ENCODE measurements around the gene NCKAP5.

The NCKAP5 gene

DNA sequence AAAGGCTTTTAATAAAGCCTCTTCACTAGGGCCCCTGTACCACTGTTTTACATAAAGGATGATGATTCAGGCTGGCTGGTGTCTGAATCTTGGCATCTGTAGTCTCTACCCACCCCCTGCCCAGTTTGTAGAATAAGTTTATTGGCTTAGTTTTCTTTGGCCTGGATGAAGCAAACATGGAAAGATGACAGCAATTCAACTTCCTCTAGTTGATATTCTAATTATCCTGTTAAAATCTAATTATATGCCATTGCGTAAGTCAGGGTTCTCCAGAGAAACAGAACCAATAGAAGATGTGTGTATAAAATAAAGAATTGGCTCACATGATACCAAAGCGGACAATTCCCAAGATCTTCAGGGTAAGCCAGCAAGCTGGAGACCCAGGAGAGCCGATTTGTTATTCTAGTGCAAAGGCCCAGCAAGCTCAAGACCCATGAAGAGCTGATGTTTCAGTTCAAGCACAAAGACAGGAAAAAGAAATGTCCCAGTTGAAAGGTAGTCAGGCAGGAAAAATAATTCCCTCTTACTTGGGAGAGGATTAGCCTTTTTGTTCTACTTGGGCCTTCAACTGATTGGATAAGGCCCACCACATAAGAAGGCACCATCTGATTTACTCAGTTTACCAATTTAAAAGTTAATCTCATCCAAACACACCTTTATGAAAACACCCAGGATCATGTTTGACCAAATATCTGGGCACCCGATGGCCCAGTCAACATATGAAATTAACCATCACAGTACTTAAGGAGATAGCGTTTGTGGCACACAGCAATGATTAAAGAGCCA, 815.6 kb downstream of the NCKAP5 start:
- DNase-seq (ENCODE audit: low spot score): no peak

- DNase-seq (ENCODE audit: low spot score): no peak
Measured at GRCh38 chr2:132751836-132752235, 816.4 kb downstream of the NCKAP5 start.

GRCh38 chr2:132750606-132751005, 817.7 kb downstream of the NCKAP5 start:
- DNase-seq (ENCODE audit: low spot score): no peak

GRCh38 chr2:132747046-132747445, 821.2 kb downstream of the NCKAP5 start:
- DNase-seq (ENCODE audit: low spot score): no peak

DNA sequence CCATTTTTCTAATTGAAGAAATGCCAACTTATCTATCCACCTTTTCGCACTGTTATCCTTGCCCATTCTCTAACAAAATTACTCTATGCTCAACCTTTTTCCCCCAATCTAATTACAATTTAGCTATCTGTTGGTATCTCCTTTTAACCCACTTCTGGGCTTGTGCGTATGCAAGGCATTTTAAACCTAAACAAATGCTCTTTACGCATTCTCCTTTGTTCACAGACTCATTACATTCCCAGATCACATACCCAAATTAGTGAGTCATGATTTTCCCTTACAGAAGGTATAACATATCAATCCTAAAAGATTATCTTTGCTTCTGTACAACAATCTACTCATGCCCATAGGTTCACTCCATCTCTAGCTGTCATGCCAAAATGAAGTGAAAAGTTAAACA, 826.5 kb downstream of the NCKAP5 start:
- no peak for DNase-seq (ENCODE audit: low spot score)

DNA sequence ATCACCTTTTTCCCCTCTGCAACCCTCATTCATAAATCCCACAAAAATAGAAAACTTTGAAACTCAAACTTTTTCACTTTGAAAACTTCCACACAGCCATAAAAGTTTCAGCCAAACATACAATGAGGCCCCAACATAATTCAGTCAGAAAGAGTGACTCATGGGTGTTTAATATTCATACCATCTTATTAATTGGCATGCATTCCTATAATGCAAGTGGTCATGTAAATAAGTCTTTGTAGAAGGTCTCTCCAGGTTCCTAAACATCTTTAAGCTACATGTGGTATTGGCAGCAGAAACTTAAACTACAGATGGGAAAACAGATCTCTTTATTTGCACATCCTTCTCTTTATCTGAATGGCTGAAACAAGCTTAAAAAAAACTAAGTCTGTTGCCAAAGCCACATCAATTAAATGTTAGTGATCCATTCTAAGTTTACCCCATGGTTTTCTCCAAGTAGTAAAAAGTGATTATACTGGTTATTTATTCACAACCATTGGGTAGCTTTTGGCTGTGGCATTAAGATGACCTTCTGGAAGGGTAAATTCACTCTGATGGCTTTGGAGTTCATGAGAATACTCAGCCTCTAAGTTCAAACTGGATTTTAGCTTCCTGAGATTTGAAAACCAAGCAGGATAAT, 828.1 kb downstream of the NCKAP5 start:
- DNase-seq (ENCODE audit: low spot score): no peak

DNA sequence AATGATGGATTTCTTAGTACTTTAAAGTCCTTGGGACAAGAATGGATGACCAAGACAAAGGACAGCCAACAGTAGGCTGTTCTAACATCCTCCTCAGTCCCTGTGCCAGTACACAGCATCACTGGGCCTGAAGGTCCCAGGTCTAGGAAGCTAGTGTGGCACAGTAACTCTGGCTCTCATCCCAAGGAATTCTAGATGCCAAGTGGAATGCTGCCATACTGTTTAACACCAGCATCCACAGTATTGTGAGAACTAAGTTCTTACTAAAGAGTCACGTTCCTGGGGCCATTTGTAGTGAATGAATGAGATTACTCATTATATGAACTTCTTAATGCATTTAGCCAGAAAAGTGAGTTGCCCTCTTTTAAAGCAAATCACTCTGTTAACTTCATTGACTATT, 830.0 kb downstream of the NCKAP5 start:
- no peak for DNase-seq (ENCODE audit: low spot score)

- no peak for DNase-seq (ENCODE audit: low spot score)
Measured at GRCh38 chr2:132736059-132736458, 832.2 kb downstream of the NCKAP5 start.

DNA sequence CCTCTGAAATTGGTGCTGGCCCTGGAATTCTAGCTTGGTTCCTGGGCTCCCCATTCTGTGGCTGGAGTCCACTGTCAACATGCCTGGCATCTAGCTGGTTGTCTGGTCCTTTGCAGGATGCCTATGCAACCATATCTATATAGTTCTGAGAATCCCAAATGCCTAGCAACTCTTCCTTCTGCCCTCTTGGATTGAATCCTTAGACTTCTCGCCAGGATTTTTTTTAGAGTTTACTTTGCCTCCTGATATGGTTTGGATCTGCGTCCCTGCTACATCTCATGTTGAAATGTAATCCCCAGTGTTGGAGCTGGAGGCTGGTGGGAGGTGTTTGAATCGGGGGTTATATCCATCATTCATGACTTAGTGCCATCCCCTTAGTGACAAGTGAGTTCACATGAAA, 833.3 kb downstream of the NCKAP5 start:
- DNase-seq (ENCODE audit: low spot score): no peak

- no peak for DNase-seq (ENCODE audit: low spot score)
Measured at GRCh38 chr2:132733094-132733493, 835.2 kb downstream of the NCKAP5 start.

DNA sequence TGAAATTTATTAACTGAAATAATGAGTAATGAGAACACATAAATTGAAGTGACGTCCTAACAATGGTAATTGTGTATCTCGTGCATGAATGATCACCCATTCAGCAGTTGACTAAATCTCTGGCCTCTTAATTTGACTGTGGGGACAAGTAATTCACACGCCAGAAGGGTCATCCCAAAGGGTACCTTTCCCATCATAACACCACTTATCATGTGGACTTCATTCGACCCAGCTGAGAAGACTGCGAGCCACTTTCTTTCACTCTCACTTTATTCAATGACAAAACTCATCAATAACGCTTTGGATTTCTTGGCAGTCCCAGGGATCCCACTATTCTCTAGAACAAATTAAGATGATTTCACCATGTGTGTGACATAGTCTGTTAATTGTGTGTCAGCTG, 835.6 kb downstream of the NCKAP5 start:
- no peak for DNase-seq (ENCODE audit: low spot score)

GRCh38 chr2:132731441-132731840, 836.8 kb downstream of the NCKAP5 start:
- DNase-seq (ENCODE audit: low spot score): no peak

GRCh38 chr2:132730611-132731010, 837.7 kb downstream of the NCKAP5 start:
- no peak for DNase-seq (ENCODE audit: low spot score)

DNA sequence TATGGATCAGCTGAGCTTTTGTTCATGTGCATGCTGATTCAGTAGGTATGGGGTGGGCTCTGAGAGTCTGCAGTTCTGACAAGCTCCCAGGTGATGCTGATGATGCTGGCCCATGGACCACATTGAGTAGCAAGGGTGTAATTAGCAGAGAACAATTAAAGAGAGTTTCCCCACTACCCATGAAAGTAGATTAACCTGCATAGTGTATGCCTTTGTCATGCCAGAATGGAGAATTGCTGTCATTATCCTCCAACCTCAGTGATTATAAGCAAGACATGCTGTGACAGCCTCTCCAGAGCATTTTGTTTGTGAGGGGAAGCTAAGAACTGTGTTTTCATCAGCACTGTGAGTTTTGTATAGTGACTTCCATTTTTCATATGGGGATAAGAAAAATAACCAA, 838.7 kb downstream of the NCKAP5 start:
- no peak for DNase-seq (ENCODE audit: low spot score)

GRCh38 chr2:132726155-132726554, 842.1 kb downstream of the NCKAP5 start:
- no peak for DNase-seq (ENCODE audit: low spot score)

DNA sequence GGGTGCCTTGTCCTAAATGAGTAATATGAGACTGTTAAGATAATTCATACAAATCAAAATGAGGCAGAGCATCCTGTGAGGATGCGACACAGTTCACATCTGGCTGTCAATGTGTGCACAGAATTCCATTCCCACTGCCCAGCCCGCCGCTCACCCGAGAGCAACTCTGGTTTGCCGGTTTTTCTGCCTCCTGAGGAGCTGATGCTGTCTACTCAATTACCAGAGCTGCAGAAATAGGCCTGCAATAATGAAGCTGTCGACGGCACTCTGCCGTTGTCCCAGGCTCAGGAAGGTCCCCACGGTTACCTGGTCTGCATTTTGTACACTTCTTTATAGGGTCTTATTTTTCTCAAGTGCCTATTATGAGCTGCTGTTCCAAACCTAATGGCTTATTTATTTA, 842.5 kb downstream of the NCKAP5 start:
- DNase-seq (ENCODE audit: low spot score): no peak

DNA sequence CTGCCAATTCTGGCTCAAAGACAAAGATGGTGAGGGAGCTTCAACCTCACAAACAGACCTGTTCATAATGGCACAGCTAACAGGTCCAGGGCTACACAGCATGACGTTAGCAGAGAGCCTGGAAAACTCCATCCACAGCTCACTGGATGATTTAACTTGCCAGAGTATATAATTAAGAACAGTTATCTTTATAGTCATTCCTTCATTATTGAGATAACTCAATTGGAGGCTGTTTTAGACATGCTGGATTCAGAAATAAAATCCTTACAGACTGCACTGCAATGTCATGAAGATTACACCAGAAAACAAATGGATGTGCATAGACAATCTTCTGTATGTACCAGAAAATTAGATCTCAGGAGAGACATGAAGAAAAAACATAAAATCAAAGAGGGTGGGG, 843.1 kb downstream of the NCKAP5 start:
- DNase-seq (ENCODE audit: low spot score): no peak

DNA sequence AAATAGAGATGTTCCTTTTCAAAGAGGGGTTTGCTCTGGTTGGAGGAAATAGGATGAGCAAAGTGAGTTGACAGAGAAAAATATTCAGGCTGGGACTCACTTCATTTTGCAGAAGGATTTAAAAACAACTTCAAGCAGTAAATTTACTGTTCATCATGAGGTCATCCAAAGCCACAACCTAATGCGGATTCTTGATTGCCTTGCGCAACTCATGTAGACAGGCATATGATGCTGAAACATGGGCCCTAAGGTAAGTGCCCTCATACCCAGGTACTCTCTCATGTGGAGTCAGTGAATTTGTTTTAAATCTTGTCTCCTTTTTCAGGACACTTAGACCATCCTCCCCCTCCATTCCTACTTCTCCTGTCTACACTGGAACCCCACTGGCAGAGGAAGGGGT, 846.3 kb downstream of the NCKAP5 start:
- DNase-seq (ENCODE audit: low spot score): no peak

DNA sequence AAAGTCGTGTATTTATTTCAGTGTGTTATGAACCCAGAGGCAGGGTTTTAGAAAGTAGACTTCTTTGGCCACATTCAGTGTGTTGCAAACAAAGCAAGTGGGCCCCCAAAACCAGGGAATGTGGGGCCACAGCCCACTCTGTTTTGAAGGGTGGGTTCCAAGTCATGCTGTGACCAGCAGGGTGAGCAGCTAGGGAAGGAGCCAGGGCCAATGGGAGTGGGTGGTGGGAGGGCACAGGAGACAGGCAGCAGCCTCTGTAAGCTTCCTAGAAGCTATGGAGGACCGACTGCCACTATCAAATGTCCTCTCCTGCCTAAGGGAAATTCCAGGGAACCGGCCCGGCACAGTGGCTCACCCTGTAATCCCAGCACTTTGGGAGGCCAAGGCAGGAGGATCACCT, 847.9 kb downstream of the NCKAP5 start:
- no peak for DNase-seq (ENCODE audit: low spot score)

DNA sequence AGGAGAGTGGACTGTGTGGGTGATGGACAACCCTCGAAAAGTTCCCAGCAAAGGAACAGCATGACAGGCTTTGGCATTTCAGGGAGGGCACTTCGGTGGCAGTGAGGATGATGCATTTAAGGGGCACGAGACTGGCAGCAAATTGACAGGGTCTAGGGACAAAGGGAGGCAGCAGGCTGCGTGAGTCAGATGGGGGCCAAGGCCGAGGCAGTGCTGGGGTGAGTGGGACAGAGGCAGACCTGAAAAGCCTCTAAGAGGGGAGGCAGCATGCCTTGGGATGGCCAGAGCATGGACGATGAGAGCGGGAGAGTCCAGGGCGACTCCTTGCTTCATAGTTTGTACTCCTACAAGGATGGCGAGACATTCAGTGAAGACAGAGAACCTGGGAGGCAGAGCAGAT, 848.8 kb downstream of the NCKAP5 start:
- no peak for DNase-seq (ENCODE audit: low spot score)

DNA sequence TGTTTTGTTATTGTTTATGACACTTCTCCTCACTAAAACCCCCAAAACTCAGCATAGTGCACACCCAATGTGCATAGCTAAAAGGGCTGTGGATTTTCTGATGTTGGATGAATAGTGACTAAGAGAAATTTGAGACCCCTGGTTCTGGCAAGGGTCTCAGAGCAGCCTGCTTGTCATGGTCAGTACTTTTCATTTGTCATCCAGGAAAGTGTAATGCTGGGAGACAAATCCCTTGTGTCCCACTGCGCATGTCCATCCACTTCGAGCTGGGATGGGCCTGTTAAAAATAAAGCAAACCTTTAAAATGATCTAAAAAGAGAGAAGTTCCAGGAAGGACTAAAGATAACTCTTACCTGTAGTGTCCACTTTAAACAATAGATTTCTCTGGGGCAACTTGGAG, 851.3 kb downstream of the NCKAP5 start:
- DNase-seq (ENCODE audit: low spot score): no peak

- no peak for DNase-seq (ENCODE audit: low spot score)
Measured at GRCh38 chr2:132715386-132716351, 852.6 kb downstream of the NCKAP5 start.

- no peak for DNase-seq (ENCODE audit: low spot score)
Measured at GRCh38 chr2:132703396-132703795, 864.9 kb downstream of the NCKAP5 start.
